NOMO-1 treated with dmso at 0.1 percent for 144 hours (cell line): ENCODE results near the gene MAGI1.

Experiments used
- DNase-seq: peaks from one replicate; lab custom pipeline; 2025; ENCODE audit not compliant: unreplicated experiment; lab: John Stamatoyannopoulos, UW

The MAGI1 gene

DNA sequence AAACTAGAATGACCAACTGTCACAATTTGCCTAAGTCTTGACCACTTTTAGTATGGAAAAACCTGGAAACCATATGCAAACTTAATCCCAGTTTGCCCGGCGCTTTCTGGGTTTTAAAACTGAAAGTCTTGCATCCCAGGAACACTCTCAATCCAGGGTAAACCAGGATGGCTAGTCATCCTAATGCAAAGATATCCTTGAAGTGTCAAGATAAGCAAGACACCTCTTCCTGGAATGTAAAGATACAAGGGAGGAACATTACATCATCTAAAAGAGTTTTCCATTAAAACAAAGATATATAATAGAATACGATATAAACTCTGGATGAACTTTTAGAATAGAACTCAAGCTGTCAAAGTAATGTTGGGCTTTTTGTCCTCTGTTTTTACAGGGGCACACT is 188.5 kb downstream of the MAGI1 start:
- no peak for DNase-seq

DNA sequence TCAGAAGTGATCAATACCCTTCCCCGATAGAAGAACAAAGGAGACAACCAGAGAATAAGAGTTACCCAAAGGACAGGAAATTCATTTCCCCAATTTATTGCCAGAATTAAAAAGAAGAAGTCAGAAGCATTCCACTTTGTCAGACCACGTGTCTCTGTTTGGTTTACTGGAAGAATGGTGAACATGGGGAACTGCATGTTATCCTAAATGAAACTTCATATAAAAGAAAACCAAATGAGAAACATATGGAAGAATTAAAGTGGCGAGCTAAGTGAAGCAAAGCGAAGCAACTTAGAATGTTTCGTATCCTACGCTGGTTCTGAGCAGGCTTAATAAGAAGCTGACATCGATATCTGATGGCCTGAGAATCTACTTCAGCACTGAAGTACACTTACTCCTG is 190.7 kb downstream of the MAGI1 start:
- DNase-seq, result no peak

GRCh38 chr3:65846936-65847335 is 191.8 kb downstream of the MAGI1 start:
- no peak for DNase-seq

GRCh38 chr3:65844370-65844769 is 194.3 kb downstream of the MAGI1 start:
- DNase-seq, result no peak

GRCh38 chr3:65843732-65844131 is 195.0 kb downstream of the MAGI1 start:
- no peak for DNase-seq

DNA sequence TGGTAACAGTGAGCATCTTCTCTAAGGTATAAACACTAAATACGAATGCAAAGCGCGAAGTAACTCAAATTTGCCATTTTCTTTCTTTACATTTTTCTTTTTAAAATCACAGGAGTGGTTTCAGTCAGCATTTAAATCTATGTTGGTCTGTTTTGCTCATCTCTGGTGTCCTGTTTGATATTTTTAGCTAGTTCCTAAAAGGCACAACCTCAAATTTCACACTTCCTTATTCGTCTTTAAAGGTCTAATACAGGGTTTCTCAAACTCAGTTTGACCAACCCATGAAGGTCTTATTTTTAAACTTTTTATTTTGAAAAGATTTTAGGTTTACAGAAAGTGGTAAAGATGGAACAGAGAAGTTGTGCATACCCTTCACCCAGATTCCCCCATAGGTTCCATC is 201.1 kb downstream of the MAGI1 start:
- peak; percentile 12 for DNase-seq

GRCh38 chr3:65836047-65836446 is 202.7 kb downstream of the MAGI1 start:
- no peak for DNase-seq

DNA sequence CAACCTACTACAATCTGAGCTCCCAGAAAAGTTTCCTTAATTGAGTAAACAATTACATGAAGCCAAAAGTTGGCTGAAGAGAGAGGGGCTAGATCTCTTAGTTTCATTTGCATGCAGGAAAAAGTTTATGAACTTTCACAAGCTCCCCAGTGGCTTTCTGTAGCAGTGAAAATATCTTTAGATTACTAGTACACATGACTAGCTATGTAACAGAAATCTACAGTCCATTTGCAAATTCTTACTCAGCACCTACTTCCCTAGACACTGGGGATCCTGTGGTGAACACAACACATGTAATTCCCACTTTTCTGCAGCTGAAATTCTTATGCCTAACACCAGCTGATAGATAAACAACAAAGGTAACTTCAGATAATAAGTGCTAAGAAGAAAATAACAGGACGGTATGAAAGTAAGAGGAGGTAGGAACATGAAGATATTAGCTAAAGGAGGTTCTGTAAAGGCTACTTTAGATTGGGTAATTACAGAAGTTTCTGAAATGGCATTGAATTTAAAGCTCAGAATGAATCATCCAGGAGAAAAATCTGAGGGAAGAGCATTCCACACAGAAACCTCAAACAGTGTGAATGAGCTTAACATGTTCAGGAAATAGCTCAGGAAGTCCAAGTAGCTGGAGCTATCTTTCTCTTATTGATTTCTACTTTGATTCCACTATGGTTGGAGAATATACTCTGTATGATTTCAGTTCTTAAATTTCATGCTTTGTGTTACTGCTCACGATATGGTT is 204.8 kb downstream of the MAGI1 start:
- DNase-seq, result no peak

DNA sequence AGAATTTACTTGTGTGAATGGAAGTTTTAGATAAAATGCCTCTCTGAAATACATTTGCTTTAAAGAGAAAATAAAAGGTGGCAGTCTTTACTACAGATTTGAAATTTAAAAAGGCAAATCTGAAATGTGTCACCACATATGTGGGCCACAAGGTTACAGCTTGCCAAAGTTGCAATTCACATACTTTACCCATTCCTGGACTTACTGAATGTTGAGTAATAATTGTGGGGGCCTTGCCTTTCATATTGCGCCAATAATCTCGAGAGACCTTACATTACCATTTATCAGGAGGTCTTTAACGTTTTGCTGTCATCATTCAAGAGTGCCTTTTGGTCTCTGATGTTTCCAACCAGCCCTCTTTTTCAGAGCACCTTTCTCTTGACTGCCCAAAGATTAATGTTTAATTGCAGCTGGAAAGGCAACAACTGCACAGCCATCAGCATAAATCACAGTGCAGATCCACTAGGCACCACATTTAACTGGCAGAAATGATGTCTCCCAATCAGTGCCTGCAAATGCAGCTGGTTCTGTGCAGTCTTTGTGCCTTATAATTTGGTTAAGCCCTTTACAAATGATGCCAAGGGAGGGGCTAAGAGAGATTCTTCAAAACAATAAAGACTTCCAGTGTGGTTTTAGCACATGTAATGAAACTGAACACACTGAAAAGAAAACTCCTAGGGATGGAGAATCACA is 206.8 kb downstream of the MAGI1 start:
- DNase-seq, result no peak

DNA sequence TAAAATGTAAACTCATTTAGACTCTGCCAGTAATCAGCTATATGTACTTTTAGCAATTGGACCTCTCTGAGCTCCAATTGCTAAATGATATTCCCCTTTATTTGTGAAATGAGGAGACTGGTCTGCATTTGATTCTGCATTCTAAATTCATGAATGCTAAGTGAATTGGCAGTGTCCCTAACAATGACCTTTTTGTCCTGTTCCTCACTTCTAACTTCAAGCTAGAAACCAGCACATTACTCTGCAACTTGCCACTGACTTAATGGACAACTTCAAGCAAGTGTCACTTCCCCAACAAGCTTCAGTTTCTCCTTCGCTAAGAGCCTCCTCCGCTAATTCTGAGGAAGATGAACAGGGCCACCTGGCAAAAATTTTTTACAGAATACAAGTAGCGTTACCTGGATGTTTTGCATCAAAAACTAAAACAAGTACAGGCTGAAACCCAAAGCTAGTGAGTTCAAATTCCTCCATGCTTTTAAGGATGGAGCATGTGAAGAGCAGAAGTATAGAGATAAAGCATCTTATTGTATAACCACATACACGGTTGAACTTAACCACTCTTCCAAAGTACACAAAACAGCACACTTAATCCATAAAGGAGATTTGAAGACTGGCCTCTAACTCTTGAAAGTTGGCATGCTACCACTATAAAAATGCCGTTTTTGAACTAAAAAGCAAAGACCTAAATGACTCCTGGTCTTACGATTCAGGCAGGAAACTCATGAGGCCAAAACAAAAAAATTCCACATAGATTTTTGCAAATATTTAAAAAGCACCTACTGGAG is 207.6 kb downstream of the MAGI1 start:
- DNase-seq, result no peak

DNA sequence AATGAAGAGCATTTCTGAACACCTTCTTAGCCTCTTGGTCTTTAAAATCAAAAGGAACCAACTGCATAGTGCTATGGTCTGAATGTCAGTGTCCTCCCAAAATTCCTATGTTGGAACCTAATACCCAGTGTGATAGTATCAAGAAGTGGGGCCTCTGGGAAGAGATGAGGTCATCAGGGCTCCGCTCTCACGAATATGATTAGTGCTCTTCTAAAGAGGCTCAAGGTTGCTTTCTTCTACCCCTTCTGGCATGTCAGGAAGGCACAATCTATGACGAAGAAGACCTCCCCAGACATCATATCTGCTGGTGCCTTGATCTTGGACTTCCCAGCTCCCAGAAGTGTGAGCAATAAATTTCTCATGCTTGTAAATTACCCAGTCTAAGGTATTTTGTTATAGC is 209.5 kb downstream of the MAGI1 start:
- no peak for DNase-seq

GRCh38 chr3:65828706-65829105 is 210.0 kb downstream of the MAGI1 start:
- no peak for DNase-seq

DNA sequence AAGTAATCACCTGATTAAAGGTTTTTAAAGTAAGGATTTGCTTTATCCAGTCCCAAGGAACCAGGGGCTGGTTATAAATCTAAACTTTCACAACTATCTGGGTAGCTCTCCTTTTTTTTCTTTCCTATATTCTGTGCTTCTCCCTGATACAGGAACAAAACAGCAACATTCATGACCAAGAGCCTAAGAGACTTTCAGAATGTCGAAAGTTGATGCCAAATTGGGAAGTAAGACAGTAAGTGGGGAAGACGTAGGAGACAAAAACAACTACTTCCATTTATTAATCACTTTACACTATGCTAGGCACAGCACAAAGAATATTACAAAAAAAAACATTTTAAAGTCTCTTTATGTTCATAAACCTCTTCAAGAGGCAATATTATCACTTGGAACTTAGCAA is 211.6 kb downstream of the MAGI1 start:
- DNase-seq, result no peak

DNA sequence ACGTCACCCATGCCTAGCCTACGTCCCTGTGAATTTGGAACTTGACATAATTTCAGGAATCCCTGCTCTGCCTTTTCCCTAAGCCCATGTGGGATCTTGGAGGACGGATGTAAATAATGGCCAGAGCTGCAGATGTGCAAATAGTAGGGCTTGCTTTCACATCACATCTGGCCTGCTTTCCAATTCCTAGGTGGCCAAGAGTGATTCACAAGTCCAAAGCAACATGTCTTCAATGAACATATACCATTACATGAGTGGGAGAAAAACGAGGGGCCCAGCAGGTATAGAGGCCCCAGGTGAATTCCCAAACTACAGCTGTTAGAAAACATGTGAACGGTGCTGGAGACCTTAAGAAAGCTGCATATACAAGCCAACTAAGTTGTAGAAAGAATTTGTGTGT is 214.6 kb downstream of the MAGI1 start:
- no peak for DNase-seq

GRCh38 chr3:65820600-65820999 is 218.1 kb downstream of the MAGI1 start:
- no peak for DNase-seq

DNA sequence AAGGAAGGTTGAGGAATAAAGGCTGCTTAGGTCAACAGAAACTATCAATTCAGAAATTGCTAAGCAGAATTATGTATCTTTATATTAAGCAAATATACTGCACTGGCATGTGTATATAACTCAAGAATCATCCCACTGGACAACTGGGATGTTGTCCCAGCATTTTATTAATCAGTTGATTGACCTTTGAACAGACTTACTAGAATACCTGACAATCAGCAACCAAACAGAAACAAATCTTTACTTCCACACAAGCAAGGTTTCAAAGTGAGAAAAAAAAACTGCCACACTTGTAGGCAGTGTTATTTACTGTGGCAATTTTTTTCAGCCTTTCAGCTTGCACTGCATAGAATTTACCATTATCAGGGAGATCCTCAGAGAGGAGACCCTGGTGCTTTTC is 218.8 kb downstream of the MAGI1 start:
- no peak for DNase-seq

GRCh38 chr3:65817553-65818126 is 221.1 kb downstream of the MAGI1 start:
- no peak for DNase-seq

DNA sequence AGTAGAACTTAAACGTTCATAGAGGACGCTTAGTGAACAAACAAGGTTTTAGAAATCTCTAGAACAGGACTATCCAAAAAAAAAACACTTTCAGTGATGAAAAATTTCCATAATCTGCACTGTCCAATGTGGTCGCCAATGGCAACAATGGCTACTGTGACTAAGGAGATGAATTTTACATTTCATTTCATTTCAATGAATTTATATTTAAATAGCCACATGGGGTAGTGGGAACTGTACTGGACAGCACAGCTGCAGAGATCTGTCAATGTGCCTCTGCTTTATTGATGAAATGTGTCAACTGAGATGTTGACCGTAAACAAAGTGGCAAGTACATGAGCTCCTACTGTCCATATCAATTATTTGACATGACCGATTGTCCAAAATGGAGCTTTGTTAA is 222.5 kb downstream of the MAGI1 start:
- no peak for DNase-seq

GRCh38 chr3:65814845-65815578 is 223.7 kb downstream of the MAGI1 start:
- DNase-seq, result no peak

- DNase-seq, result no peak
Measured at GRCh38 chr3:65811892-65812291, 226.8 kb downstream of the MAGI1 start.
